IgD-negative memory B cell (primary cell): ENCODE measurements around the gene ADPGK. TPM values are rescaled to one million over a fixed set of nuclear protein-coding genes. Genes with fewer than 3 reads are reported as not detected.
"Not testable (repeated sequence)": the region's sequence is repeated elsewhere in the genome, so short reads cannot be mapped to it uniquely, and the experiment has no call there.

Experiments
- H3K27ac Mint-ChIP-seq, 3 donors: one replicate each; pipeline ENCODE4 v1.8.0; 2020 to 2022; ENCODE audit warnings: mild to moderate bottlenecking in 3 of 3, mixed read lengths in 3 of 3, moderate library complexity in 1 of 3
- H3K27me3 Mint-ChIP-seq: one replicate; pipeline ENCODE4 v1.8.0; 2021; ENCODE audit warnings: mixed read lengths
- H3K36me3 Mint-ChIP-seq: one replicate; pipeline ENCODE4 v1.8.0; 2020; ENCODE audit warnings: mild to moderate bottlenecking, mixed read lengths
- H3K4me1 Mint-ChIP-seq, 3 donors: one replicate each; pipeline ENCODE4 v1.8.0; 2020 to 2022; ENCODE audit warnings: mixed read lengths in 3 of 3, mild to moderate bottlenecking in 1 of 3
- H3K4me3 Mint-ChIP-seq, 4 donors: one replicate each; pipeline ENCODE4 v1.8.0; 2020 to 2022; ENCODE audit warnings: mild to moderate bottlenecking in 4 of 4, mixed read lengths in 4 of 4, moderate library complexity in 3 of 4
- H3K9me3 Mint-ChIP-seq, 3 donors: one replicate each; pipeline ENCODE4 v1.8.0; 2020 to 2021; ENCODE audit warnings: mixed read lengths in 3 of 3, mild to moderate bottlenecking in 1 of 3
- polyA plus RNA-seq: library from polyadenylated mRNA; unstranded; fragments of 300-500 nt; fragmentation: Illumina TruSeq; gene quantifications from one replicate; pipeline ENCODE4 v1.2.3, GENCODE V29; 2021

ADPGK gene
- polyA plus RNA-seq, 1 donor from 2014 or later: 94.9 TPM

GRCh38 chr15:72740219-72740618 lies 43.3 kb downstream of the ADPGK start:
- Mint-ChIP-seq H3K9me3 (no peaks in the 10 kb centered on the region), H3K27ac (peak overlapping the region in 1 of 3 donors; percentile 25), H3K4me3 (peak overlapping the region in 2 of 4 donors; percentile 81 to 86), H3K4me1 (peaks cover 23 to 29% (median 23%) of the 10 kb centered on the region in 3 donors), H3K36me3 (peaks cover 19% of the 10 kb centered on the region), H3K27me3 (no peaks in the 10 kb centered on the region)

- Mint-ChIP-seq H3K9me3 (no peaks in the 10 kb centered on the region), H3K27ac (no peak overlapping the region), H3K4me3 (no peak overlapping the region), H3K27me3 (no peaks in the 10 kb centered on the region), H3K4me1 (peaks cover 23 to 29% (median 25%) of the 10 kb centered on the region in 3 donors), H3K36me3 (peaks cover 21% of the 10 kb centered on the region)
These were observed 45.8 kb downstream of the ADPGK start for GRCh38 chr15:72737723-72738122.

- Mint-ChIP-seq H3K4me3 (no peak overlapping the region), H3K4me1 (peaks cover 23 to 28% (median 25%) of the 10 kb centered on the region in 3 donors), H3K9me3 (no peaks in the 10 kb centered on the region), H3K27me3 (no peaks in the 10 kb centered on the region), H3K36me3 (peaks cover 21% of the 10 kb centered on the region), H3K27ac (peak overlapping the region in 1 of 3 donors; percentile 4)
These were observed 46.5 kb downstream of the ADPGK start for GRCh38 chr15:72737061-72737460.

GRCh38 chr15:72735111-72735510 lies 48.4 kb downstream of the ADPGK start:
- peak overlapping the region in 1 of 3 donors; percentile 43 for H3K27ac Mint-ChIP-seq
- H3K9me3 Mint-ChIP-seq: no peaks in the 10 kb centered on the region
- H3K36me3 Mint-ChIP-seq: peaks cover 16% of the 10 kb centered on the region
- H3K4me3 Mint-ChIP-seq: no peak overlapping the region
- H3K4me1 Mint-ChIP-seq: peaks cover 9 to 15% (median 10%) of the 10 kb centered on the region in 3 donors
- H3K27me3 Mint-ChIP-seq: no peaks in the 10 kb centered on the region

GRCh38 chr15:72733941-72734738 lies 49.4 kb downstream of the ADPGK start:
- H3K4me1 Mint-ChIP-seq: peaks cover 1 to 6% (median 2%) of the 10 kb centered on the region in 3 donors
- H3K36me3 Mint-ChIP-seq: peaks cover 13% of the 10 kb centered on the region
- peak overlapping the region in 1 of 3 donors; percentile 7 for H3K27ac Mint-ChIP-seq

GRCh38 chr15:72732516-72732915 lies 51.0 kb downstream of the ADPGK start:
- Mint-ChIP-seq H3K9me3 (no peaks in the 10 kb centered on the region), H3K27me3 (no peaks in the 10 kb centered on the region), H3K36me3 (peaks cover 13% of the 10 kb centered on the region), H3K27ac (peak overlapping the region in 1 of 3 donors; percentile 54), H3K4me3 (no peak overlapping the region), H3K4me1 (peaks cover 0 to 1% (median 0%) of the 10 kb centered on the region in 3 donors)

More at GRCh38 chr15:72733941-72734738, 49.4 kb downstream of the ADPGK start:
- H3K4me3 Mint-ChIP-seq: no peak overlapping the region
- no peaks in the 10 kb centered on the region for H3K27me3 Mint-ChIP-seq
- H3K9me3 Mint-ChIP-seq: no peaks in the 10 kb centered on the region

GRCh38 chr15:72732086-72732485 lies 51.5 kb downstream of the ADPGK start:
- no peaks in the 10 kb centered on the region for H3K9me3 Mint-ChIP-seq
- no peaks in the 10 kb centered on the region for H3K27me3 Mint-ChIP-seq
- H3K4me1 Mint-ChIP-seq: peaks cover 0 to 1% (median 0%) of the 10 kb centered on the region in 3 donors
- H3K36me3 Mint-ChIP-seq: peaks cover 13% of the 10 kb centered on the region
- H3K4me3 Mint-ChIP-seq: no peak overlapping the region
- no peak overlapping the region for H3K27ac Mint-ChIP-seq

GRCh38 chr15:72728821-72729220 lies 54.7 kb downstream of the ADPGK start:
- no peak overlapping the region for H3K27ac Mint-ChIP-seq

GRCh38 chr15:72728249-72728648 lies 55.3 kb downstream of the ADPGK start:
- not testable (repeated sequence) for H3K4me3 Mint-ChIP-seq, H3K9me3 Mint-ChIP-seq, H3K27ac Mint-ChIP-seq, H3K4me1 Mint-ChIP-seq, H3K36me3 Mint-ChIP-seq, H3K27me3 Mint-ChIP-seq

More at GRCh38 chr15:72728821-72729220, 54.7 kb downstream of the ADPGK start:
- Mint-ChIP-seq H3K4me1 (no peaks in the 10 kb centered on the region), H3K4me3 (no peak overlapping the region), H3K27me3 (no peaks in the 10 kb centered on the region), H3K36me3 (peaks cover 8% of the 10 kb centered on the region), H3K9me3 (no peaks in the 10 kb centered on the region)

GRCh38 chr15:72727154-72727553 lies 56.4 kb downstream of the ADPGK start:
- no peaks in the 10 kb centered on the region for H3K4me1 Mint-ChIP-seq
- H3K27me3 Mint-ChIP-seq: no peaks in the 10 kb centered on the region
- H3K36me3 Mint-ChIP-seq: peaks cover 5% of the 10 kb centered on the region
- no peak overlapping the region for H3K4me3 Mint-ChIP-seq
- no peaks in the 10 kb centered on the region for H3K9me3 Mint-ChIP-seq
- H3K27ac Mint-ChIP-seq: no peak overlapping the region

GRCh38 chr15:72725851-72726250 lies 57.7 kb downstream of the ADPGK start:
- H3K27ac Mint-ChIP-seq, H3K4me1 Mint-ChIP-seq, H3K36me3 Mint-ChIP-seq, H3K27me3 Mint-ChIP-seq, H3K9me3 Mint-ChIP-seq, H3K4me3 Mint-ChIP-seq: not testable (repeated sequence)

- Mint-ChIP-seq H3K36me3 (no peaks in the 10 kb centered on the region), H3K4me3 (no peak overlapping the region), H3K27me3 (no peaks in the 10 kb centered on the region), H3K9me3 (no peaks in the 10 kb centered on the region), H3K27ac (no peak overlapping the region), H3K4me1 (no peaks in the 10 kb centered on the region)
These were observed 58.1 kb downstream of the ADPGK start for GRCh38 chr15:72725446-72725845.

GRCh38 chr15:72724028-72724427 lies 59.5 kb downstream of the ADPGK start:
- Mint-ChIP-seq H3K36me3 (peaks cover 2% of the 10 kb centered on the region), H3K9me3 (no peaks in the 10 kb centered on the region), H3K27ac (peak overlapping the region in 1 of 3 donors; percentile 7), H3K4me3 (no peak overlapping the region), H3K27me3 (no peaks in the 10 kb centered on the region), H3K4me1 (no peaks in the 10 kb centered on the region)

- H3K27me3 Mint-ChIP-seq: no peaks in the 10 kb centered on the region
- no peaks in the 10 kb centered on the region for H3K9me3 Mint-ChIP-seq
- no peak overlapping the region for H3K27ac Mint-ChIP-seq
- H3K4me3 Mint-ChIP-seq: no peak overlapping the region
- H3K36me3 Mint-ChIP-seq: peaks cover 2% of the 10 kb centered on the region
- H3K4me1 Mint-ChIP-seq: no peaks in the 10 kb centered on the region
These were observed 61.4 kb downstream of the ADPGK start for GRCh38 chr15:72722071-72722696.

- not testable (repeated sequence) for H3K27me3 Mint-ChIP-seq, H3K9me3 Mint-ChIP-seq, H3K27ac Mint-ChIP-seq, H3K36me3 Mint-ChIP-seq, H3K4me1 Mint-ChIP-seq, H3K4me3 Mint-ChIP-seq
These were observed 74.8 kb downstream of the ADPGK start for GRCh38 chr15:72708551-72709303.
